GM04503 (cell line): ENCODE results near the gene C3orf38.
A peak's percentile ranks its signal among the peaks of the same experiment; 100 is the strongest.
"Not testable (repeated sequence)": the region's sequence is repeated elsewhere in the genome, so short reads cannot be mapped to it uniquely, and the experiment has no call there.

ENCODE experiments used
- DNase-seq: peaks from one replicate; pipeline ENCODE4 v3.0.0-alpha.2; 2012; ENCODE audit warnings: low read depth

The C3orf38 gene

DNA sequence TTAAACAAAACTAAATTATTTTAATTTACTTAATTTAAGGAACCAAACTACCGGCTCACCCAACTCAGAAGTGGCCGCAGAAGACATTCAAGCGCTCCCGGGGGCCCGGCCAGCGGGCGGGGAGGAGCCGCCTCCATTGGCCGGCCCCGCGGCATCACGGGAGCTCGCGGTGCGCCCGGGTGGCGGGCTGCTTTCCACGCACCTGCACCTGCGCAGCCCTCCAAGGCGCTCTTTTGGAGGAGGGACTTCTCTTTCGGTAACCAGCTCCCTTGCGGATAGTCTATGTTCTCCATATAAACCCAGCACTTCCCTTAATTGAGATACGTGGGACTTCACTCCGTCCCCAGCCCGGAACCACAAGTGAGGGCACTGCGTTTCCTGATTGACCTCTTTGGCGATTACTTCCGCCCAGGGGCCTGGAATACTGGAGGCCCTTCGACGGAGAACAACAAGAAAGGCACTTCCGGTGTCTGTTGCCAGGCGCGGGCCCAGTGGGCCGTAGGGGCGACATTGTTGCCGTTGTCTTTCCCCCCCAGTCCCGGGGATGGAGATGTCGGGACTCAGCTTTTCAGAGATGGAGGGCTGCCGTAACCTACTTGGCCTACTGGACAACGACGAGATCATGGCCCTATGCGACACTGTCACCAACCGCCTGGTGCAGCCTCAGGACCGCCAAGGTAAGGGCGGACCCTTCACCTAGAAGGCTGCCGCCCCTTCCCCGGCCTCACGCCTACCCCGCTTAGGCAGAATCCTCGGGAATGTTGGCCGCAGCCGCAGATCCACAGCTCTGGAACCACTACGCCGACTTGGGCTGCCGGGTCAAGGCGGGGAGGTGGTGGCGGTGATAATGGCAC, at the start of gene C3orf38:
C3orf38 (plus strand) TSS at position 451 of the 854 bp plus-strand sequence; CDS start at position 545, 94 bp downstream.
- peak; percentile 79 for DNase-seq

DNA sequence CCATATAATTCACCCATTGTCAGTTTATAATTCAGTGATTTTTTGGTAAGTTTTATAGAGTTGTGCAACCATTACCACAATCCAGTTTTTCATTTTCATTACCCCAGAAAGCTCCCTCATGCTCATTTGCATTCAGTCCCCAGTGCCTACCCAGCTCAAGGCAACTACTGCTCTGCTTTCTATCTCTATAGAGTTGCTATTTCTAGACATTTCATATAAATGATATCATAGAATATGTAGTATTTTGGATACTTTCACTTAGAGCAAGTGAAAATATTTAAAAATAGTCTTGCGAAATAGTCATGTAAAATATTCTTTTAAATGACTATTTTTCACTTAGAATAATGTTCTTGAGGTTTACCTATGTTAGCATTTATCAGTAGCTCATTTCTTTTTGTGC, 48.6 kb upstream of the C3orf38 start:
- no peak for DNase-seq

DNA sequence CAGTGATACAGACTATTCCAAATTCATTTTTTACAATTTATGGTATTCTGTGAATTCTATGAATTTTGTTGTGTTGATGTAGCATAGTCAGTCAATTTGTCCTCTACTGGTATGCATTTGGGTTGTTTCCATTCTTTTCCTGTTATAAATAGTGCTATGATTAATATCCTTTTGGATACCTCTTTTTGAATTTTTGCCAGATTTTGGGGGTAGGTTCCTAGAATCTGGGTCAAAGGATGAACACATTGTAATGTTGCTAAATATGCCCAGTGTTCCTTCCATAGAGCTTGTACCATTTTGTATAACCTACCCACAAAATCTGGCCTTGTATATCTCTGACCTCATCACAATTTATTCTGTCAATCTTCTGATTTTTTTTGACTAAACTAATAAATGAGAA, 44.4 kb upstream of the C3orf38 start:
- peak; percentile 7 for DNase-seq

DNA sequence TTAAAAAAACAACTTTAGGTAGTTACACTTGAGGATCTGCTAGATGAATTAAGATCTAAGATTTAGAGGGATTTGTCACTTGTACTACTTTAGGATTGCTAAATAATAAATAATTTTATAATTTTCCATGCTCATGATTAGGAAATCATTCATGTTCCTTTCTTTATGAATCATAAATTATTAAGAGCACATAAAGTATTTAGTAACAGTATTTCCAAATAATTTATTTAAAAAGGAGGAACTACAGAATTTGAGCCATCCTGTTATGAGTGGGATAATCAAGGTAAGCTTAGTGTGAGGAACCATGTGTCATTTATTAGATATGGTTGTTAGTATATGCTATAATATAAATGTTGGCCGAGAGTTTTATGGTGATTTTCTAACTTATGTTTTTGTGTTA, 37.5 kb upstream of the C3orf38 start:
- no peak for DNase-seq

DNA sequence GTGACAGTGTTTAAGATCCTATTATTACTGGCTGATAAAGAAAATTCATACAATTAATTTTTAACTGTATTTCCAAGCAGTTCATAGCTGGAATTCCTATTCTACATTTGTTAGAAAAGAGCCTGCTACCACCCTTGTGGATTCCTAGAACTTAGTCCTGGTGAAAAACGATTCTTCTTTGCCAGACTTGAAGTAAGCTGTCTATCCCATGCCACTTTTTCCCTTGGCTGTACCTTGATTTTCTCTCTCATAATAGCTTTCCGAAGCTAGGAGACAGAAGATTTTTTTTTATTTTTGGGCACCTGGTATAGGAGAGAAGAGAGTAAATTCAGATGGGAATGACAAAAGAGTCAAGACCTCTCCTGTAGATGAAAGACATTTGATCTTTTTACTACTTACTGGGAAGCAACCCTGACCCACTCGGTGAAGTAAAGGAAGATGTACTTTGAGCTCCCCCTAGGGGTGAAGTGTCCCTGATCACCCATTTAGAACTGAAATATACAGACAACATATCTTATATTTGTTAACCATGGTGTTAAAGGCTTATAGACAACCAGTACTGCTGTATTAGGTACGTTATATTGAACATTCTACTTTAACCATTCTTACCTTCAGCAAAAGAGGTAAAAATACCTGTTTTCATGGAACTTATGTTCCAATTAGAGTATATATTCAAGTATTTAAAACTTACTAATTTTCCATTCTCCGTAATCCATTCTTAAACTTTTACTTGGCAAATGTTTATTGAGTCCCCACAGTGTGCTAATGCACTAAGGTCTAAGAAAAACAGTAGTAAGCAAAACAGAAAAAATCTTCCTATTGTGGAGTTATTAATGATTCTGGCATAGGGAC, 36.2 kb upstream of the C3orf38 start:
- no peak for DNase-seq

DNA sequence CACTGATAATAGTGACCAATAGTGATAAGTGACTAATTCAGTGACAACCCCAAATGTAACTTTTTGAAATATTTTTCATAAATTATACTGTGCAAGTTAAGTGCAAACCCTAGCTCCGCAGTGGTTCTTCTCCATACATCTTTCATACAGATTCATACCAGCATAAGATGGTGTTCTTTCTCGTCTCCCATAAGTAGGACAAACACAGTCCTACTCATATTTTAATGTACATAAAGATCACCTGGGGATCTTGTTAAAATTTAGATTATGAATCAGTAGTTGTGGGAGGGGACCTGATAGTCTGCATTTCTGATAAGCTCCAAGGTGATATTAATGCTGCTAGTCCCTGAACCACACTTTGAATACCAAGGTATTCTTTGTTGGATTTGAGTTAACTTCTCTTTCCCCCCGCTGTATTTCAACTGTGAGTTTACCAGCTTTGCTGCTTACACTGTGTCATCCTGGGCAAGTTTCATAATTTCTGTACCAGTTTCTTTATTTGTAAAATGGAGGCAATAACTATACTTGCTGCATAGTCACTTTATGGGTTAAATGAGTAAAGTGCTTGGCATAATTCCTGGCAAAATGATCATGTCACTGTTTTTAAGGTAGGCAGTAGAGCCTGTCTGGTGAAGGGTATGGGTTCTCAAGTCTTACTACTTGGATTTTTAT, 34.7 kb upstream of the C3orf38 start:
- no peak for DNase-seq

DNA sequence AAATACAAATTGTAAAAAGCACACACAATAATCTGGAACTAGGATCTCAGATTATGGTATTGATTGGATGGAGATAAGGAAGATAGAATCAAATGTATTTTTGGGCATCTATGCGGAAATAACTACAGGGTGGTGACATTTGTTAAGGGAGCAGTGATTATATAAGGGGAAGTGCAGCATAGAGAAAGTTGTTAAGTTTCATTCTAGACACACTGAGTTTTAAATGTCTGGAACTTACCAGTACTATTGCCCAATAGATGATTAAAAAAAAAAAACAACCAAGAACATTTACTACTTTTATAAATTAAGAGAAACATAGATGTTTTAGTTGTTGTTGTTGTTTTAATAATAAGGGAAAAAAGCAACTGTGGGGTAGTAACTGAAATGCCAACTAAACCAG, 32.1 kb upstream of the C3orf38 start:
- DNase-seq, result no peak

DNA sequence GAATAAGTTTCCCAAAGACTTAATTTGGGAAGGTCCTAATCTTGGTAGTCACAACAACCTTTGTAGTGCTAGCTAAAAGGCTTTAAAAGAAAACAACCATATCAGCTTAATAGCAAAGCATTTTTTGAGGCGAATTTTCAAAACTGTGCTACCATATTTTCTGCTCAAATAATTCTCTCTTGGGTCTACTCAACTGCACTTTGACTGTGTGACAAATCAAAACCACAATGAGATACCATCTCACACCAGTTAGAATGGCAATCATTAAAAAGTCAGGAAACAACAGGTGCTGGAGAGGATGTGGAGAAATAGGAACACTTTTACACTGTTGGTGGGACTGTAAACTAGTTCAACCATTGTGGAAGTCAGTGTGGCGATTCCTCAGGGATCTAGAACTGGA, 31.2 kb upstream of the C3orf38 start:
- DNase-seq, result not testable (repeated sequence)

DNA sequence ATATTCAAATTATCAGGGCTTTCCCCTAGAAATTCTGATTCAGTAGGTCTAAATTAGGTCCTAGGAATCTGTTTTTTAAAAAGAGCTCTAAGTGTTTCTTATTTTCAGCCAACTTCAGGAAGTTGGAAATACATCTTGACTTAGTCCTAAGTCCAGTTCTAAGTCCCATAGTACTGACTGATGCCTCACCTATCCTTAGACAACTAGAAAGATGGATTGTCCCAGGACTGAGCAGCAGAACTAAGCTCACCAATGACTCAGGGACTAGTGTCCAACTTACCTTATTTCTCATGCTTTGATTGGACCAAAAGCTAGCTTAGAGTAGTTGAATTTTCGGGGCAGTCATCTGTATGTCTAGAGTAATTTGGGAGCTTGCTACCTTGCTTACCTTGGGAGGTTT, 26.2 kb upstream of the C3orf38 start:
- DNase-seq, result no peak

DNA sequence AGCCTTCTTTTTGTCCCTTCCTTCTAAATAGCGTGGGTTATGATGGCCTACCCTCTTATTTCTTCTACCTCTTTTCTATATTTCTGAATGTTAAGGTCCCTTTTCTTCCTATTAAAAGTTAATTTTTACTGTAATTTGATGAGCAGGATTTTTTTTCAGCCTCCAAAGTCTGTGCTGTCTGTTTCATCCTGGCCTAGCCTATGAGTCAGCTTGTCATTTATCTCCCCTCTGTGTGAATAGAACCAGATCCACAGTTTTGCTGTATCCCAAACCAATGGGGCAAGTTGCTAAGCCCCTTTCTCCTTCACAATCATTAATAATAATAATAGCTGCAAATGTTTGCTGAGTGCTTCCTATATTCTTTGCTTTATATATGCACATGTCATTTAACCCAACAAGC, 18.1 kb upstream of the C3orf38 start:
- DNase-seq, result no peak

DNA sequence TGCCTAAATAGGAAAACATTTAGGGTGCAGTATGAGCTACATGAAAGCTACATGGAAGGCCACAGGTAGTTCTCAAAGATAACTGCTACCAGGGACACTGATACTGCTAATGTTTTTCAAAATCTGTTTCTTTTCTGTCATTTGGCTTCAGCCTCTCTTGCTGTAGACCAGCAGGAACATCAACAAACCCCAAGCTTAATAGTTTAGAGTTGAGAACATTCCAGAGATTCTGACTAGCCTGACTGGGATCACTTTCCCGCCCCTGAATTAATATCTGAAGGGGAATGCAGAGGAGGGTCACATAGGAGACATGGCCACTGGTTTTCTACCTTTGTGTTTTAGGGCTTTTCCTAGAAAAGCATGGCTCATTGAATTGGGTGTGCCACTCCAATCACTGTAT, 16.9 kb upstream of the C3orf38 start:
- DNase-seq, result no peak

DNA sequence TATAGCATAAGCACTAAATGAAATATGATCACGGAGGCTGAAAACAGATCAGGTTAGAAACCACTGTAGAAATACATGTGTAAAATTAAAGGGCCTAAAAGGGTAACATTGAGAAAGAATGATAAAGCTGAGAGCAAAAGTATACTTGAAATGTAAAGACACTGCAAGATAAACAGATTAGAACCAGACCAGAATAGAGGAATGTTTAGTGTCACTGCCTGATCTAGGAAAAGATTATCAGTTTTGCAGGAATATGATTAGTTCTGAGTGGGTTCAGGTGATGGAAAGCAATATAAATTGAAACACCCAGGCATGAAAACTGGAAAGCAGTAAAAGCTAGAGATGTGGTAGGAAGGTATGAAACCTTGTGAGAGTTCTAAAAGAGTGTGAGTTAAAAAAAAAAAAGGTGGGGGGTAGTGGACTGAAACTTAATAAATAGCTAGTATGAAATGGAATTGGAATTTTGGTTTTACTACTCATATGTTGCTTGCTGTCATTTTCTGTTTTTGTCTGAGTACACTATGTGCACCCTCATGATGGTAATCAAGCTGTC, 16.0 kb upstream of the C3orf38 start:
- no peak for DNase-seq

DNA sequence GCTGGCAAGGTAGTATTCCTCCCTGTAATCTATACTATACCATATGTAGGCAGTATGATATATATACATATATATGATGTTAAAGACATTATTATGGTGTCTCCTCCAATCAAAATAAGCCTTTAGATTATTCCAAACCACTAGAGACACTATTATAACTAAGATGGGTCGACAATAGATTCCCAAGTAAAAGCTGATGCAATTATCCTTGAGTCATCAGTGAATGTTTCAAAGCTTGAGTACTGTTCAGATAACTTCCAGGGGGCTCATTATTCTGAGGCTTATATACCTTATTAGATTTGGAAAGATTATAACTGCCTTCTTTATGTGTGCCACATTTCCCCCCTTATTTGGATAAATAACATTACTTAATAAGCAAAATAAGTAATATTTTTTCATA, 11.9 kb upstream of the C3orf38 start:
- DNase-seq, result no peak

DNA sequence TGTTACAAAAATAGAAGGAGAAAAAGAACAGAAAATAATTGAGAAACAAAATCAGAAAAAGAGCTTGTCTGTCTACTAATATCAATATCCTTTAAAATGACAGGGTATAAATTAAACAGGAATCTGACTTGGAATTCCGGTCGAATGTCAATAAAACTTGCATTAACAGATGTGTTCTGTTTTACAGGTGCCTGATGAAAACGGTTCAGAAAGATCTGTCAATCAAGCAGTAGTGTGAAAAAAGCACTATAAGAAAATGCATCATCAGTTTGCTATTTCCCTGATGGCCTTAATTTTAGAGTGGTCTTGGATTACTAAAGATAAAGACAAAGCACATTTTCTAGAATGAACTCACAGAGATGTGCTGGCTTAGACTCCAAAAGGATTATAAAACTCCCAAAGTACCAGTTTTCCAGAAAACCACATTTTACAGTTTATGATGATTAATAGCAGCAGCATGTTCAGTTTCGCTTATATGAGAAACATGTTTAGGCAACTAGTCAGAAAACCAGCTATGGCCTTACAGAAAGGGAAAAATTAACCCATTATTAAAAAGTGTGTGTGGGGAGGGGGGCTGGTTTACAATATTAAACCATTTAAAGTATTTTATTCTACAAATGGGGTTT, 8.2 kb upstream of the C3orf38 start:
- peak; percentile 64 for DNase-seq

DNA sequence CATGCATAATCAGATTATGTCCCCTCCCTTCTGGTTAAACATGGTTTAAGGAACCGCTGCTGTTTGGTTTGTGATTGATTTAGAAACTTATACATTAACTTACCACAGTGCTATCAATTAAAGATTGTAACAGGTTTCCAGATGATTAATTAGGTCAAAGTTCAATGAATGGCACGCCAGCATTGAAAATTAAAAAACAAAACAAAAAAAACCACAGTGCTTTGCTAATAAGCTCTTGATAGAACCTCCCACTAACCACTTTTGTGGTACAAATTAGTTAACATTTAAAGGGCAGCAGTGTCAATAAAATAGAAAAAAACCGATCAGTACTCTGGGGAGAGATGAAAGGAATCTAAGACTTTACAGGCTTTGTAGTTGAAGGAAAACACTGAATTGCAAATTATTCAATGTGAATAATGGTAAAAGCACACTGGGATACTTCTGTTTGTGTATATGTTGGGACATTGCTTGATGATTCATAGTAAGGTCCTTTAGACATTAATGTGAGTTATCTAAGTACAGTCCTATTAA, 7.6 kb upstream of the C3orf38 start:
- DNase-seq, result no peak

DNA sequence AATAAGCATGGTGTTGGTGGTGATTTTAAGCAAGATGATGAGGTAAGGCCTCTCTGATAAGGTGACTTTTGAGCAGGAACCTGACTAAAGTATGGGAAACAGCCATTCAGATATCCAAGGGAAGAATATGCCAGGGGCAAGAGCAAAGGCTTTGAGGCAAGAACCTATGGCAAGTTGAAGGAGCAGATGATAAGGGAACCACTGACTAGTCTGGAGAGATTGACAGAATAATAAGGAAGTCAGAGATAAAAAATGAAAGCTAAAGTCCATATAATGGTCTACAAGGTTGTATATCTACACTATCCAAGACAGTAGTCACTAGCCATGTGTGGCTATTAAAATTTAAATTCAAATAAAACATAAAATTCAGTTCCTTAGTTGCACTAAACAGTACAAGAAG, 2.5 kb upstream of the C3orf38 start:
- no peak for DNase-seq

DNA sequence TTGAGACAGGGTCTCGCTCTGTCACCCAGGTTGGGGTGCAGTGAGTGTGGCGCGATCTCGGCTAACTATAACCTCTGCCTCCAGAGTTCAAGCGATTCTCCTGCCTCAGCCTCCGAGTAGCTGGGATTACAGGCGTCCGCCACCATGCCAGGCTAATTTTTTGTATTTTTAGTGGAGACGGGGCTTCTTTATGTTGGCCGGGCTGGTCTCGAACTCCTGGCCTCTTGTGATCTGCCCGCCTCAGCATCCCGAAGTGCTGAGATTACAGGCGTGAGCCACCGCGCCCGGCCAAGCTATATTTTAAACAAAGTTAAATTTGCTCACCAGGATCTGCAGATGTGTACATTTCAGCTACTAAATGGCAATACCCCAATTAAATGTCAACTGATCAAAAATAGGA, 1.1 kb upstream of the C3orf38 start:
- DNase-seq, result no peak

DNA sequence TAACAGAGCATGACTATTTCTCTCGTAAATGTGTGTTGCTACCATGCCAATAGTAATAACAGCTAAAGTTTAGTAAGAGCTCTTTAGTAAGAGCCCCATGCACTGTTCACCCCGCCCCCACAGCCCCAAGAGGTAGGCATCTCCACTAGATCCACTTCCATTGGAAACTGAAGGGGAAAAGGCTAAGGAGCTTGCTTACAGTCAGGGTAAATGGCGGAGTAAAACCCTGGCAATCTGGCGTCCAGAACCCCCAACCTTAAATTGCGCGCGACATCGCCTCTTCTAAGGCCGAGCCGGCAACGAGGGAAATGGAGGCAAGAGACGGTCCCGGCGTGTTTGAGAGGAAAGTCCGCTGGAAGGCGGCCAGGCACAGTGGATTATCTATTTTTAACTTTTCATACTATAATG, 654 bp upstream of the C3orf38 start:
- DNase-seq, result no peak

DNA sequence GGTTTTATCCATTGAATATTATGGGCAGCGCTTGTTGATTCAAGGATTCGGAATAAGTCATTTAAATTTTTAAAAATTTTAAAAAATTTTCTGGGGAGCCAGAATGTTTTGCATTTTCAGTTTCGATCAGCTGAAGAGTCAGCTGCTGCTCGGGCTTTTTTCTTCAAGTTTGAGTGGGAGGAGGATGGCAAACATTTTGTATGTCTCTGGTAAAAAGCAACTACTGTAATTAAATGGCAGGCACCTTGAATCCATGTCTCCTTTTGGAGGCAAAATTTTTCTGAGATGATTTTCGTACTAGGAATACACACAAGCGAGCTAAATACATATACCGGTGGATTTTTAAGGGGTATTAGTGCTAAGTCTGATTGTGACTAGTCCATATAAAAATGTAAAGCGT, 612 bp downstream of the C3orf38 start:
- DNase-seq, result no peak

DNA sequence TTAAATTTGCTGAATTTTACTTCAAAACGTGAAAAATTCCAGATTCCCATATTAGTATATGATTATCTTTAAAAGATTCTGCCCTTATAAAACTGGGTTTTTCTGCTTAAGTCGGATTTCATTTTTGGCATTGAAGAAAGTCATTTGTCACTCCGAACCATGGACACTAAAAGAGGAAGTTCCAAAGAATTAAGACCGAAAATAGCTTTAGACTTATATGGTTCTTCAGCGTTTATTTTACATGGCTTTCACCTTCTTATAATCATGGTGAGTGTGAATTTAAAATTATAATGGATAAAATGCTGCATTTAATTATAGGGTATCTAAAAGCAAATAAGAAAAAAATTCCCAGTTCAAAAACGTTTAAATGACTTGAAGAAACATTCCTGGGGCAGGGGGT, 1.0 kb downstream of the C3orf38 start:
- DNase-seq, result no peak

DNA sequence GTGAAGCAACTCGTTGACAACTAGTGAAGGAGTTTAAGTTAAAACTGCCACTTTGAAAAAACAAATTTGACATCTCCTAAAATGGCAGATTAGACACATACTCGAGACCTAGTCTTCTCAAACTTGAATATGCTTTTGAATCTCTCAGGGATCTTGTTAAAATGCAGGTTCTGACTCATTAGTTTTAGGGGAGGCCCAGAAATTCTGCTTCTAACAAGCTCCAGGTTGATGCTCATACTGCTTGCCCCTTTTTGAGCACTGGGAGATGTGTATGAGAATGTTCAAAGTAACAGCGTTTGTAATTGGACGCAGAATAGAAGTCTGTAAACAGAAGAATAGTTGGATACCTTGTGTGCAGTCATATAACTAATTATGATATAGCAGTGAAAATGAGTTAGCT, 1.6 kb downstream of the C3orf38 start:
- no peak for DNase-seq

DNA sequence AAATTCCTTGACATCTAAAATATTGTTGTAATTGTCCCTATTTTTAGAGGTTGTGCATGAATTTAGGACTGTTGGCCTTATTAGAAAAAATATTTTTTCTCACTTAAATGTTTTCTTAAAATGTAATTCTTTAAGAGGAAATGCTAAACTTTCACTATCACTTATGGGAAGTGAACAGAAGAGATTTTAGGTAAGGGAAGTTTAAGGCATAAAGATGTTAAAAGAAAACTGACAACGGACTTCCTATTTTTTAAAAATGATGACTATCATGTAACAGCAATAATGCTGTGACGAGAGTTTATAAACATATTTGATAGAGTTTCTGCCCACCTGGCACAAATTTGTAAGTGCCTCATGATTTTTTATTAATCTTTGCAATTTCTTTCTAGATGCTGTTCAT, 3.1 kb downstream of the C3orf38 start:
- no peak for DNase-seq
